HG03469 (cell line): ENCODE measurements around the gene CAMSAP1.

Experiments
- ATAC-seq: cut with Tn5 transposase; IDR thresholded peaks from one replicate; pipeline ENCODE4 v1.9.1; 2021; ENCODE audit warnings: mild to moderate bottlenecking, moderate library complexity, moderate number of reproducible peaks; ENCODE audit not compliant: unreplicated experiment

The CAMSAP1 gene

GRCh38 chr9:135796784-135797485 lies 110.4 kb downstream of the CAMSAP1 start:
- ATAC-seq, result no peak

DNA sequence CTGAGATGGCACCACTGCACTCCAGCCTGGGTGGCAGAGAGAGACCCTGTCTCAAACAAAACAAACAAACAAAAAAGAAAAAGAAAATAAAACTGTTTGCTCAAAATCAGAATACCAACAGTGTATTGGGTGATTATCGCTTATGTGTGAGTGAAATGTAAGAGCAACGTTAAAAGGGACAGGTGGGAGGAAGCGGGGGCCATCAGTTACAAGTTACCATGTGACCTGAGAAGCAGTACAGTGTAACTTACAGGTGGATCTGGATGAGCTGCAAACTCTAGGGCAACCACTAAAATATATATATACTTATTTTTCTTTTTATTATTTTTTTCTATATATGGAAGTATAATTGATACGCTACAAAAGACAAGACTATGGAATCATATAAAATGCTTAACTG lies 112.0 kb downstream of the CAMSAP1 start:
- ATAC-seq, result no peak

DNA sequence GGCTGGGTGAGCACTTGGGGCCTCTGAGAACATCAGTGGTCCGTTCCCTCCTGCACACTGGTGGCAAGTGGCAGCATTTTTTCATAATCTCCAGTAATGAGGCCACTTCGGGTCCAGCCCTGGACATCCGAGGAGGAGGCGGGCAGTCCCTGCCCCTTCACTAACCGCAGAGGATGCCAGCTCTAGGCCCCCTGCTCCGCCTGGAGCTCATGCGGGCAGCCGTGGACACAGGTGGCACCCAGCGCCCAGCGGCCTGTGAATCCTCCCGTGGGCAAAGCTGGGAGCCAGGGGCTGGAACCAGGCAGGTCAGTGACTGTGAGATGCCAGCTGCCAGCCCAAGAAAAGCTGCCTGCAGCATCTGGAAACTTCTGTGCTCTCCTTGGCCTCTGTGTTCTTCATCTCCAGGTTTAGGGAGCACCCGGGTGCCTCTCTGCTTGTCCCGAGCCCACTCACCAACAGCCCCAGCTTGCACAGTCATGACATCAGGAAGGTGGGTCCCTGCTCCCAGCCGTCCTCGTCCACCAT lies 112.9 kb downstream of the CAMSAP1 start:
- ATAC-seq, result no peak

GRCh38 chr9:135794057-135794335 lies 113.3 kb downstream of the CAMSAP1 start:
- ATAC-seq, result no peak

DNA sequence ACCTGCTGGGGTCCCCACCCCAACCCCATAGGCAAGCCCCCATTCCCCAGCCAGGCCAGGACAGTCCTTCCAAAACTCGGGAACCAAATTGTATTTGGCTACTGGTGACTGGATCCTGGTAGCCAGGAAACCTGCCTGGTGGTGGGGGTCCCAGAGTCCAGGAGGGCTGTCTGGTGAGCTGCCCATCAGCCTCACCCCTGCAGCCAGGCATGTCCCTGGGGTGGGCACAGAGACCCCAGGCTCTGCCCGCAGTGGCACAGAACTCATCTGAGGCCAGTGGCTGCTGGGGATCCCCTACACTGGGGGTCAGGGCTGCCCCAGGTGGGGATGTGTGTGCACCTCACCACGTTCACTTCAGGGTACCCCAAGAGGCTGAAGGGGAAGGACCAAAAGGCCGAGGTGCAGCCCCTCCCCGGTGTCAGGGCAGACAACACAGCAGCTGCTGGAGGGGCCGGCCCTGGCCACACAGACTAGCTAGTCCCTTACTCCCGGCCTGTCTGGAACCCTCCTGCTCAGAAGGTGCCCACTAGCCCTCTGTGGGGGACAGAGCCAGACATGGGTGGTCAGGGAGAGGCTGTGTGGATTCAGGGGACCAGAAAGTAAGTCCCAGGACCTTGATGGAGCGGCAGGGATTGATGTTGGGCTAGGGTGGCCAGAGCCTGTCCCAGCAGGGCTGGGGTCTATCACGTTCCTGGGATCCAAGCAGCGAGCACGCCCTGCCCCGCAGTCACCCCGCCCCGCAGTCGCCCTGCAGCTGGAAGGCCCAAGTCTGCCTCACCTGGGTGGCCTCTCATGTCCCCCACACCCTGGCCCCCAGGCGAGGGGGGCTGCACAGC lies 113.9 kb downstream of the CAMSAP1 start:
- ATAC-seq, result no peak

GRCh38 chr9:135792268-135793128 lies 114.8 kb downstream of the CAMSAP1 start:
- ATAC-seq, result no peak

DNA sequence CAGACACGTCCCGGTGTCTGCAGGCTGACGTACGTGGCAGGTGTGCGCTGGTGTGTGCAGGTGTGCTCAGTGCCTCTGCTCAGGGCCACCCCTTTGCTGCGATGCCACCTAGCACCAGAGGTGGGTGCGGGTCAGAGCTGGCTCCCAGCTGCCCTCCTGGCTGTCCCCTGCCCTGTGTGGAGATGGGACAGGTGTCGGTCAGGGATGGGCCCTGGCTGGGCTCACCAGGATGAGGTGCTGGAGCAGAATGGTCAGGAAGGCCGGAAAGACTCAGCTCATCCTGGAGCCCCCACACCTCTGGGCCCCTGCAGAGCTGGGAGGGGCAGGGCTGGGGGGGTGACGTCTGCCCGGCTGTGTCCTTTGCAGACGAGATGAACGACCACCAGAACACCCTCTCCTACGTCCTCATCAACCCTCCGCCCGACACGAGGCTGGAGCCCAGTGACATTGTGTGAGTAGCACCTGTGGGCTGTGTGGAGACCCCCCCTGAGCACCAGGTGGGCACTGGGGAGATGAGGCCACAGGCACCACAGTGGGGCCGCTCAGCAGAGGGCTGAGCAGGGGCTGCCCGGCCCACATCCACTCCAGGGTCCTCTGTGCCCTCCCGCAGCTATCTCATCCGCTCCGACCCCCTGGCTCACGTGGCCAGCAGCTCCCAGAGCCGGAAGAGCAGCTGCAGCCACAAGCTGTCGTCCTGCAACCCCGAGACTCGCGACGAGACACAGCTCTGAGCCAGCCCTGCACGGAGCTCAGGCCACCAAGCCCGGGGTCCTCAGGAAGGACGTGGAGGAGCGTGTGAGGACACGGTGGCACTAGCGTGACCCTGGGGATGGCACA lies 115.7 kb downstream of the CAMSAP1 start:
- no peak for ATAC-seq

DNA sequence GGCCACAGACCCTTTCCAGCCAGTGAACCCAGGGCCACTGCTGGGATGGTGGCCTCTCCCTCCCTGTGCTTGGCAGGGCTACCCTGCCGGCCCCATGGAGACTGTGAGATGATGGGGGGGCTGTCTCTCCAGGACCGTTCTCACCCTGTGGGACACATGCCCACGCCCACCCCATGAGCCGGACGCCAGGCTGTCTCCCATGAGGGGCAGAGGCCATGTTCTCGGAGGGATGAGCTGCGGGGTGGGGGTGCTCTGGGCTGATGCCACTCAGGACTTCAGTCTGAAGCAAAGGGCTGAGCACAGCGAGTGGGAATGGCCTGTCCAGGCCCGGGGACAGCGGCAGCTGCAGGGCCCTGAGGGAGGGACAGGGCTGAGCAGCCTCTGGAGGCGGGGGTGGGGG lies 116.5 kb downstream of the CAMSAP1 start:
- ATAC-seq, result no peak

GRCh38 chr9:135790356-135790755 lies 117.0 kb downstream of the CAMSAP1 start:
- no peak for ATAC-seq

DNA sequence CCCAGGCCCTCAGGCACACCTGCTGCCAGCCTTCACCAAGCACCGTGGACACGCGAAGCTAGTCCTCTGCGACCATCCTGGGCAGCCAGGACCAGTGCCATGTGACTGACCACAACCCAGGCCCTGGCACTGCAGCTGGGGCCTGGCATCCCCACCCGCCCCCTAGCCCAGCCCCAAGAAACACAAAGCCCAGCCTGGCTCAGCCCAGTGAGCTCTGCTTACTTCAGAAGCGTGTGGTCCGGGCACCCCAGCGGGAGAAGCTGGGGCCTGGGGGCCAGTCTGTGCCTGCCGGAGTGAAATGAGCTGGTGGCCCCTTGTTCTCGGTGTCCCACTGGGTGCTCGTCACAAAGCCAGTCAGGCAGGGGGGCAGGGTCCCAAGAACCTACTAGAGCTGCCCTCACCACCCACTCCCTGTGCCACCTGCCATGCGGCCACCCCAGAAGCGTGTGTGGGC lies 117.5 kb downstream of the CAMSAP1 start:
- ATAC-seq, result no peak

DNA sequence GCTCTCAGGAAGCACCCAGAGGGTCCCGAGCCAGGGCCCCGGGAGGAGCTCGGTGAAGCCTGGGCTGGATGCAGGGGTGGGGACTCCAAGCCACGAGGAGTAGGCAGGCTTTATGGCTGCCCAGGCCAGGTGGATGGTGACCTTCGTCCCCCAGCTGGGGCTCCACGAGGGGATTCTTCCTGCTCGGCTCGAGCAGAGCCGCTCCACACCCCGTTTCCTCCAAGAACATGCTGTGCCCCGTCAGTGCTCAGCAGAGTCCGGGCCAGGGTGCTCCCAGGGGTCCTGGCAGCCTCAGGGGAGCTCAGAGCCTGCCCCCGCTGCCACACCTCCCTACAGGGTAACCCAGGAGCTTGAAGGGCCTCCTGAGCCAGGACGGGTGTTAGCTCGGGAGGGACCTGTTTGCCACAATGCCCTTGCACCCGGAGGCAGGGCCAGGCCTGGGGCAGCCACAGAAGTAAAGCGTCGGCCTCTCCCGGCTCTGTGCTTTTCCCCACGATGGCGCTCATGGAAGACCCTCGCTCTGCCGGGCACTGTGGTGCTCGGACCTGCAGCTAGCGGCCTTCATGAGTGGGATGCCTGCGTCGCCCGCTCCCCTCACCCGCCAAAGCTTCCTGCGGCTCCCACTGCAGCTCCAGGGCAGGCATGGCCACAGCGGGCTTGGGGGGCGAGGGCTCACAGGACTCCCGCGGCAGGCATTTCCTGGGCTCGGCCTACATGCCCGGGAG lies 118.6 kb downstream of the CAMSAP1 start:
- no peak for ATAC-seq

GRCh38 chr9:135787776-135788575 lies 119.4 kb downstream of the CAMSAP1 start:
- no peak for ATAC-seq

GRCh38 chr9:135787317-135787716 lies 120.0 kb downstream of the CAMSAP1 start:
- ATAC-seq, result no peak

DNA sequence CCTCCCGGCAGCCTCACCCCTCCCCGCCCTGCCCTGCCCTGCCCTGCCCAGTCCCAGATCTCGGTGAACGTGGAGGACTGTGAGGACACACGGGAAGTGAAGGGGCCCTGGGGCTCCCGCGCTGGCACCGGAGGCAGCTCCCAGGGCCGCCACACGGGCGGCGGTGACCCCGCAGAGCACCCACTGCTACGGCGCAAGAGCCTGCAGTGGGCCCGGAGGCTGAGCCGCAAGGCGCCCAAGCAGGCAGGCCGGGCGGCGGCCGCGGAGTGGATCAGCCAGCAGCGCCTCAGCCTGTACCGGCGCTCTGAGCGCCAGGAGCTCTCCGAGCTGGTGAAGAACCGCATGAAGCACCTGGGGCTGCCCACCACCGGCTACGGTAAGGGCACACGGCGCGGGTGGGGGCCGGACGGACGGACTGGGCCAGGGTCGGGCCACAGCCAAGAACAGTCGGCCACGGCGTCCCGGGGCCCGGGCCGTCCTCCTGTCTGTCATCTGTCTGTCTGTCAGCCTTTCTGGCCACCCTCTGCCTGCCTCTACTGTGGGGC lies 121.1 kb downstream of the CAMSAP1 start:
- ATAC-seq, result no peak

- no peak for ATAC-seq
Observed at GRCh38 chr9:135785013-135785575, 122.3 kb downstream of the CAMSAP1 start.

DNA sequence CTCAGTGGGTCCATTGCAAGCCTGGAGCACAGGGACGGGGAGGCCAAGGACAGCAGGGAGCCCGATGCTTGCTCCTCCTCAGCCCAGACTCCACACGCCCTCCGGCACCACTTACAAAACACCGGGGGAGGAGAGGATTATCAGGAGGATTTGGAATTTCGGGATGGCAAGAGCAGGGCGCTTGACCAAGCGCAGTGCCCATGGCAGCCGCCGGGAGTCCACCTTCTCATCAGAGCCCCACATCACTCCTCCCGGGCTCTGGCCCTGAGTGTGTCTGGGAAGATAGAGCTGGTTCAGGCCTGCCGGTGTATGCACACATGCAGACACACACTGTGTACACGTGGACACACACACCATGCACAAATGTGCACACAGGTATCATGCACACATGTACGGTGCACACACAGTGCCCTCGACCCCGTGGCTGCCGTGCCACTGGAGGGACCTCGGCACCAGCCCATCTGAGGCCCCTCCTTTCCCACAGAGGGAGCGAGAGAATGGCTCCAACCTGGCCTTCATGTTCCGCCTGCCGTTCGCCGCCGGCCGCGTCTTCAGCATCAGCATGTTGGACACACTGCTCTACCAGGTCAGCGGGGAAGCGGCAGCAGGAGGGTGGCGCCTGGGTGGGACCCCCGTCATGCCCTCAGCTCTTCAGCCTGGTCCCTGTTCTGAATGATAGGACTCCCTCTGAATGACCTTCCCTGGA lies 123.7 kb downstream of the CAMSAP1 start:
- ATAC-seq, result no peak

DNA sequence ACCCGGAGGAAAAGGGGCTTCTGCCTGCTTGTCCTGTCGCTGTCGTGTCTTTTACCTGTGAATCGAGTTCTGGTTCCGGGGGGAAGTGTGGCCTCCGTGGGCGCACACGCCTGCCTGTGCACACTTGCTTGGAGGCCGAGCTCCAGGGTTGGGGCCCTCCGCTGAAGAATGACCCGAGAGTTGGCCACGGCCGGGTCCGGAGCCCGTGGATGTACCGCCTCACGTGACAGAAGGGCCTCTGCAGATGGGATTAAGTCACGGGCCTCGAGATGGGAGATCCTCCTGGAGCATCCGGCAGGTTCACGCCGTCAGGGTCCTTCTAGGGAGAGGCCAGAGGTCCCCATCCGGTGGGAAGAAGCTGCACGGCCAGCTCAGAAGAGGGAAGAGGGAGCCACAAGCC lies 124.4 kb downstream of the CAMSAP1 start:
- no peak for ATAC-seq

GRCh38 chr9:135780626-135781025 lies 126.7 kb downstream of the CAMSAP1 start:
- ATAC-seq, result no peak
